ENCODE measurements around the gene STMND1. TPM values are rescaled to one million over a fixed set of nuclear protein-coding genes. Genes with fewer than 3 reads are reported as not detected.

Gene STMND1
- total and polyA plus RNA-seq, 2 experiments from 2014 or later, result 0.80 TPM; not detected in 1

- Mint-ChIP-seq H3K4me3 (no peak overlapping the region), H3K36me3 (ENCODE audit: low read depth) (no peaks in the 10 kb centered on the region), H3K27me3 (ENCODE audit: insufficient read depth, low read depth, poor library complexity) (no peaks in the 10 kb centered on the region), H3K27ac (no peak overlapping the region), H3K9me3 (no peaks in the 10 kb centered on the region), H3K4me1 (peaks cover 9% of the 10 kb centered on the region)
- ATAC-seq (no peak), DNase-seq (ENCODE audit: low spot score) (no peak)
- Histone ChIP-seq H3K4me1 (ENCODE audit: insufficient read depth) (peaks cover 6% of the 10 kb centered on the region), H2AFZ (no peak overlapping the region), H3K27ac (ENCODE audit: low read depth) (no peak overlapping the region), H3F3A (replicated peaks; ENCODE audit: low read depth) (no peaks in the 10 kb centered on the region), H4K20me1 (replicated peaks; ENCODE audit: insufficient read depth) (no peaks in the 10 kb centered on the region), H3K4me2 (no peak overlapping the region), H3K4me3 (no peak overlapping the region), H3K27me3 (ENCODE audit: insufficient read depth) (no peaks in the 10 kb centered on the region), H3K9me2 (ENCODE audit: insufficient read depth) (no peaks in the 10 kb centered on the region), H3K79me2 (replicated peaks; ENCODE audit: insufficient read depth) (no peaks in the 10 kb centered on the region), H3K36me3 (ENCODE audit: insufficient read depth) (no peaks in the 10 kb centered on the region)
- TF ChIP-seq CREB1 (CRISPR knock-in tag; IDR thresholded peaks at IDR 0.05; ENCODE audit: low read depth) (no peak), JUNB (IDR thresholded peaks at IDR 0.05; ENCODE audit: unreplicated experiment) (no peak), EZH2 (IDR thresholded peaks at IDR 0.05; ENCODE audit: low read depth, unreplicated experiment) (no peak), CTCF (conservative IDR thresholded peaks at IDR 0.05; ENCODE audit: low read depth in 2 of 2) (no peak), ZNF114 (CRISPR knock-in tag; IDR thresholded peaks at IDR 0.05) (no peak), NANOG (IDR thresholded peaks at IDR 0.05; ENCODE audit: borderline replicate concordance) (no peak), ETS1 (IDR thresholded peaks at IDR 0.05) (no peak), ZNF331 (CRISPR knock-in tag; IDR thresholded peaks at IDR 0.05; ENCODE audit: low read depth) (no peak), EZH2phosphoT487 (IDR thresholded peaks at IDR 0.05; ENCODE audit: unreplicated experiment) (no peak), POLR2AphosphoS5 (IDR thresholded peaks at IDR 0.05; ENCODE audit: low read depth) (no peak), STAT1 (IDR thresholded peaks at IDR 0.05; ENCODE audit: unreplicated experiment) (no peak)
- TF ChIP-seq, protein P1, sequence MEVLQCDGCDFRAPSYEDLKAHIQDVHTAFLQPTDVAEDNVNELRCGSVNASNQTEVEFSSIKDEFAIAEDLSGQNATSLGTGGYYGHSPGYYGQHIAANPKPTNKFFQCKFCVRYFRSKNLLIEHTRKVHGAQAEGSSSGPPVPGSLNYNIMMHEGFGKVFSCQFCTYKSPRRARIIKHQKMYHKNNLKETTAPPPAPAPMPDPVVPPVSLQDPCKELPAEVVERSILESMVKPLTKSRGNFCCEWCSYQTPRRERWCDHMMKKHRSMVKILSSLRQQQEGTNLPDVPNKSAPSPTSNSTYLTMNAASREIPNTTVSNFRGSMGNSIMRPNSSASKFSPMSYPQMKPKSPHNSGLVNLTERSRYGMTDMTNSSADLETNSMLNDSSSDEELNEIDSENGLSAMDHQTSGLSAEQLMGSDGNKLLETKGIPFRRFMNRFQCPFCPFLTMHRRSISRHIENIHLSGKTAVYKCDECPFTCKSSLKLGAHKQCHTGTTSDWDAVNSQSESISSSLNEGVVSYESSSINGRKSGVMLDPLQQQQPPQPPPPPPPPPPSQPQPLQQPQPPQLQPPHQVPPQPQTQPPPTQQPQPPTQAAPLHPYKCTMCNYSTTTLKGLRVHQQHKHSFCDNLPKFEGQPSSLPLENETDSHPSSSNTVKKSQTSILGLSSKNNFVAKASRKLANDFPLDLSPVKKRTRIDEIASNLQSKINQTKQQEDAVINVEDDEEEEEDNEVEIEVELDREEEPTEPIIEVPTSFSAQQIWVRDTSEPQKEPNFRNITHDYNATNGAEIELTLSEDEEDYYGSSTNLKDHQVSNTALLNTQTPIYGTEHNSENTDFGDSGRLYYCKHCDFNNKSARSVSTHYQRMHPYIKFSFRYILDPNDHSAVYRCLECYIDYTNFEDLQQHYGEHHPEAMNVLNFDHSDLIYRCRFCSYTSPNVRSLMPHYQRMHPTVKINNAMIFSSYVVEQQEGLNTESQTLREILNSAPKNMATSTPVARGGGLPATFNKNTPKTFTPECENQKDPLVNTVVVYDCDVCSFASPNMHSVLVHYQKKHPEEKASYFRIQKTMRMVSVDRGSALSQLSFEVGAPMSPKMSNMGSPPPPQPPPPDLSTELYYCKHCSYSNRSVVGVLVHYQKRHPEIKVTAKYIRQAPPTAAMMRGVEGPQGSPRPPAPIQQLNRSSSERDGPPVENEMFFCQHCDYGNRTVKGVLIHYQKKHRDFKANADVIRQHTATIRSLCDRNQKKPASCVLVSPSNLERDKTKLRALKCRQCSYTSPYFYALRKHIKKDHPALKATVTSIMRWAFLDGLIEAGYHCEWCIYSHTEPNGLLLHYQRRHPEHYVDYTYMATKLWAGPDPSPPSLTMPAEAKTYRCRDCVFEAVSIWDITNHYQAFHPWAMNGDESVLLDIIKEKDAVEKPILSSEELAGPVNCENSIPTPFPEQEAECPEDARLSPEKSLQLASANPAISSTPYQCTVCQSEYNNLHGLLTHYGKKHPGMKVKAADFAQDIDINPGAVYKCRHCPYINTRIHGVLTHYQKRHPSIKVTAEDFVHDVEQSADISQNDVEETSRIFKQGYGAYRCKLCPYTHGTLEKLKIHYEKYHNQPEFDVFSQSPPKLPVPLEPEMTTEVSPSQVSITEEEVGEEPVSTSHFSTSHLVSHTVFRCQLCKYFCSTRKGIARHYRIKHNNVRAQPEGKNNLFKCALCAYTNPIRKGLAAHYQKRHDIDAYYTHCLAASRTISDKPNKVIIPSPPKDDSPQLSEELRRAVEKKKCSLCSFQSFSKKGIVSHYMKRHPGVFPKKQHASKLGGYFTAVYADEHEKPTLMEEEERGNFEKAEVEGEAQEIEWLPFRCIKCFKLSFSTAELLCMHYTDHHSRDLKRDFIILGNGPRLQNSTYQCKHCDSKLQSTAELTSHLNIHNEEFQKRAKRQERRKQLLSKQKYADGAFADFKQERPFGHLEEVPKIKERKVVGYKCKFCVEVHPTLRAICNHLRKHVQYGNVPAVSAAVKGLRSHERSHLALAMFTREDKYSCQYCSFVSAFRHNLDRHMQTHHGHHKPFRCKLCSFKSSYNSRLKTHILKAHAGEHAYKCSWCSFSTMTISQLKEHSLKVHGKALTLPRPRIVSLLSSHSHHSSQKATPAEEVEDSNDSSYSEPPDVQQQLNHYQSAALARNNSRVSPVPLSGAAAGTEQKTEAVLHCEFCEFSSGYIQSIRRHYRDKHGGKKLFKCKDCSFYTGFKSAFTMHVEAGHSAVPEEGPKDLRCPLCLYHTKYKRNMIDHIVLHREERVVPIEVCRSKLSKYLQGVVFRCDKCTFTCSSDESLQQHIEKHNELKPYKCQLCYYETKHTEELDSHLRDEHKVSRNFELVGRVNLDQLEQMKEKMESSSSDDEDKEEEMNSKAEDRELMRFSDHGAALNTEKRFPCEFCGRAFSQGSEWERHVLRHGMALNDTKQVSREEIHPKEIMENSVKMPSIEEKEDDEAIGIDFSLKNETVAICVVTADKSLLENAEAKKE (CRISPR knock-in tag; IDR thresholded peaks at IDR 0.05), result no peak
- TF ChIP-seq, protein P2, sequence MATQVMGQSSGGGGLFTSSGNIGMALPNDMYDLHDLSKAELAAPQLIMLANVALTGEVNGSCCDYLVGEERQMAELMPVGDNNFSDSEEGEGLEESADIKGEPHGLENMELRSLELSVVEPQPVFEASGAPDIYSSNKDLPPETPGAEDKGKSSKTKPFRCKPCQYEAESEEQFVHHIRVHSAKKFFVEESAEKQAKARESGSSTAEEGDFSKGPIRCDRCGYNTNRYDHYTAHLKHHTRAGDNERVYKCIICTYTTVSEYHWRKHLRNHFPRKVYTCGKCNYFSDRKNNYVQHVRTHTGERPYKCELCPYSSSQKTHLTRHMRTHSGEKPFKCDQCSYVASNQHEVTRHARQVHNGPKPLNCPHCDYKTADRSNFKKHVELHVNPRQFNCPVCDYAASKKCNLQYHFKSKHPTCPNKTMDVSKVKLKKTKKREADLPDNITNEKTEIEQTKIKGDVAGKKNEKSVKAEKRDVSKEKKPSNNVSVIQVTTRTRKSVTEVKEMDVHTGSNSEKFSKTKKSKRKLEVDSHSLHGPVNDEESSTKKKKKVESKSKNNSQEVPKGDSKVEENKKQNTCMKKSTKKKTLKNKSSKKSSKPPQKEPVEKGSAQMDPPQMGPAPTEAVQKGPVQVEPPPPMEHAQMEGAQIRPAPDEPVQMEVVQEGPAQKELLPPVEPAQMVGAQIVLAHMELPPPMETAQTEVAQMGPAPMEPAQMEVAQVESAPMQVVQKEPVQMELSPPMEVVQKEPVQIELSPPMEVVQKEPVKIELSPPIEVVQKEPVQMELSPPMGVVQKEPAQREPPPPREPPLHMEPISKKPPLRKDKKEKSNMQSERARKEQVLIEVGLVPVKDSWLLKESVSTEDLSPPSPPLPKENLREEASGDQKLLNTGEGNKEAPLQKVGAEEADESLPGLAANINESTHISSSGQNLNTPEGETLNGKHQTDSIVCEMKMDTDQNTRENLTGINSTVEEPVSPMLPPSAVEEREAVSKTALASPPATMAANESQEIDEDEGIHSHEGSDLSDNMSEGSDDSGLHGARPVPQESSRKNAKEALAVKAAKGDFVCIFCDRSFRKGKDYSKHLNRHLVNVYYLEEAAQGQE (IDR thresholded peaks at IDR 0.05; ENCODE audit: unreplicated experiment), result no peak
Observed at GRCh38 chr6:17120019-17120418, 18.2 kb downstream of the STMND1 start.

Measured in GM23338 (cell line).